IMR-90 (cell line): ENCODE data around the gene NDUFAF7. TPM values are rescaled to one million over a fixed set of nuclear protein-coding genes. Genes with fewer than 3 reads are reported as not detected.

Source experiments
- ATAC-seq: fragments of 200-7000 bp; cut with Tn5 transposase; 2 replicates; pipeline ENCODE4 v1.9.1; 2020; ENCODE audit warnings: low read depth, mild to moderate bottlenecking, moderate library complexity
- BruUV-seq: library from RNA; stranded (reverse); fragments of 400-500 nt; replicated peaks from 2 replicates; lab custom pipeline; 2021; lab: Mats Ljungman, UMichigan
- CTCF ChIA-PET: fragments of 300-600 bp; formaldehyde crosslinking; extraction: SDS; loops from one replicate; lab custom pipeline; 2021; ENCODE audit warnings: antibody characterized with exemption; lab: Yijun Ruan, JAX
- POLR2A ChIA-PET: fragments of 300-600 bp; sonication (Branson Sonifier 250); formaldehyde crosslinking; loops from one replicate; lab custom pipeline; 2022; ENCODE audit warnings: antibody characterized with exemption; ENCODE audit not compliant: unreplicated experiment; lab: Charles Lee
- DNase-seq: peaks from one replicate; pipeline ENCODE4 v3.0.0; 2013
- H2AFZ ChIP-seq: replicated peaks from 2 replicates; pipeline ENCODE3; 2013; ENCODE audit warnings: low read length, mild to moderate bottlenecking; ENCODE audit not compliant: poor library complexity
- H2AK5ac ChIP-seq: 2 replicates; pipeline ENCODE4 v1.6.1; 2013; ENCODE audit warnings: low read depth, low read length, inconsistent platforms
- H2AK9ac ChIP-seq: replicated peaks from 2 replicates; pipeline ENCODE3; 2013; ENCODE audit warnings: mild to moderate bottlenecking, low read depth, low read length, moderate library complexity; ENCODE audit not compliant: poor library complexity
- H2BK120ac ChIP-seq: 2 replicates; pipeline ENCODE4 v1.6.1; 2013; ENCODE audit warnings: low read depth, low read length, inconsistent platforms
- H2BK15ac ChIP-seq: 3 replicates; pipeline ENCODE4 v1.6.1; 2013; ENCODE audit warnings: low read depth, low read length, inconsistent platforms
- H2BK20ac ChIP-seq: 2 replicates; pipeline ENCODE4 v1.6.1; 2013; ENCODE audit warnings: low read depth, mild to moderate bottlenecking, inconsistent platforms, low read length, moderate library complexity
- H2BK5ac ChIP-seq: 2 replicates; pipeline ENCODE4 v1.6.1; 2013; ENCODE audit warnings: mild to moderate bottlenecking, low read depth, low read length, inconsistent platforms; ENCODE audit not compliant: poor library complexity, severe bottlenecking
- H3K14ac ChIP-seq: replicated peaks from 2 replicates; pipeline ENCODE4 v1.6.1; 2013; ENCODE audit warnings: low read depth, low read length, inconsistent platforms
- H3K18ac ChIP-seq: 2 replicates; pipeline ENCODE4 v1.6.1; 2013; ENCODE audit warnings: low read depth, low read length, control low read depth
- H3K23ac ChIP-seq: 2 replicates; pipeline ENCODE4 v1.6.1; 2013; ENCODE audit warnings: low read depth, low read length, inconsistent platforms
- H3K27ac ChIP-seq: 2 replicates; pipeline ENCODE4 v1.5.1; 2013; ENCODE audit warnings: mild to moderate bottlenecking, control low read depth, low read length; ENCODE audit not compliant: insufficient read depth
- H3K27me3 ChIP-seq: 2 replicates; pipeline ENCODE4 v1.6.1; 2013; ENCODE audit warnings: low read length; ENCODE audit not compliant: control insufficient read depth, insufficient read depth
- H3K36me3 ChIP-seq: 2 replicates; pipeline ENCODE4 v1.6.1; 2013; ENCODE audit warnings: low read length, mixed read lengths; ENCODE audit not compliant: control insufficient read depth, insufficient read depth
- H3K4ac ChIP-seq: 2 replicates; pipeline ENCODE4 v1.6.1; 2013; ENCODE audit warnings: low read depth, low read length, inconsistent platforms
- H3K4me1 ChIP-seq: 2 replicates; pipeline ENCODE4 v1.6.1; 2013; ENCODE audit warnings: low read length, mixed read lengths; ENCODE audit not compliant: control insufficient read depth, insufficient read depth
- H3K4me2 ChIP-seq: 2 replicates; pipeline ENCODE4 v1.6.1; 2013; ENCODE audit warnings: low read depth, mild to moderate bottlenecking, control low read depth, low read length, moderate library complexity
- H3K4me3 ChIP-seq: 2 replicates; pipeline ENCODE4 v1.5.1; 2013; ENCODE audit warnings: low read depth, mild to moderate bottlenecking, control low read depth, low read length, moderate library complexity; ENCODE audit not compliant: insufficient read depth
- H3K56ac ChIP-seq: 2 replicates; pipeline ENCODE4 v1.6.1; 2013; ENCODE audit warnings: low read length, inconsistent platforms; ENCODE audit not compliant: insufficient read depth; ENCODE audit errors: extremely low read depth
- H3K79me1 ChIP-seq, 2 experiments: 2 replicates each; pipeline ENCODE4 v1.6.1; 2013; ENCODE audit warnings: low read length in 2 of 2, inconsistent platforms in 1 of 2, low read depth in 1 of 2
- H3K9ac ChIP-seq: 2 replicates; pipeline ENCODE4 v1.6.1; 2013; ENCODE audit warnings: low read depth, low read length, control low read depth
- H3K9me1 ChIP-seq: 2 replicates; pipeline ENCODE4 v1.6.1; 2013; ENCODE audit warnings: low read length, inconsistent platforms; ENCODE audit not compliant: insufficient read depth
- H3K9me3 ChIP-seq: 2 replicates; pipeline ENCODE4 v1.6.1; 2013; ENCODE audit warnings: low read length; ENCODE audit not compliant: control insufficient read depth, insufficient read depth
- H4K20me1 ChIP-seq: 2 replicates; pipeline ENCODE4 v1.6.1; 2013; ENCODE audit warnings: low read length, inconsistent platforms; ENCODE audit not compliant: insufficient read depth
- H4K5ac ChIP-seq: 2 replicates; pipeline ENCODE4 v1.6.1; 2013; ENCODE audit warnings: mild to moderate bottlenecking, low read depth, low read length, control low read depth
- H4K8ac ChIP-seq, 2 experiments: 2 replicates each; pipeline ENCODE4 v1.6.1; 2013; ENCODE audit warnings: low read depth in 2 of 2, low read length in 2 of 2, control low read depth in 1 of 2, inconsistent platforms in 1 of 2
- H4K91ac ChIP-seq: 2 replicates; pipeline ENCODE4 v1.6.1; 2013; ENCODE audit warnings: low read depth, low read length, inconsistent platforms; ENCODE audit not compliant: insufficient read depth
- BHLHE40 ChIP-seq: fragments of 150-350 bp; IDR thresholded peaks from 2 replicates; pipeline ENCODE4 v1.6.1; 2016; ENCODE audit warnings: mild to moderate bottlenecking, low read depth, low read length
- CEBPB ChIP-seq: IDR thresholded peaks from 2 replicates; pipeline ENCODE4 v1.6.1; 2012; ENCODE audit warnings: low read depth, low read length, improper control_type of control experiment
- CHD1 ChIP-seq: IDR thresholded peaks from 2 replicates; pipeline ENCODE4 v1.6.1; 2012; ENCODE audit warnings: low read depth, low read length, improper control_type of control experiment
- FOS ChIP-seq: fragments of 150-350 bp; IDR thresholded peaks from 2 replicates; pipeline ENCODE4 v1.6.1; 2016; ENCODE audit warnings: low read depth, low read length
- MAFK ChIP-seq: IDR thresholded peaks from 2 replicates; pipeline ENCODE4 v1.6.1; 2012; ENCODE audit warnings: low read depth, low read length, improper control_type of control experiment
- MAZ ChIP-seq: IDR thresholded peaks from 2 replicates; pipeline ENCODE4 v1.6.1; 2012; ENCODE audit warnings: low read depth, mild to moderate bottlenecking, low read length, improper control_type of control experiment, moderate library complexity, borderline replicate concordance
- MXI1 ChIP-seq: IDR thresholded peaks from 2 replicates; pipeline ENCODE4 v1.6.1; 2012; ENCODE audit warnings: low read depth, mild to moderate bottlenecking, low read length, moderate library complexity, borderline replicate concordance
- NFE2L2 ChIP-seq: fragments of 150-350 bp; IDR thresholded peaks from 2 replicates; pipeline ENCODE4 v1.6.1; 2016; ENCODE audit warnings: low read depth, mild to moderate bottlenecking, low read length
- POLR2A ChIP-seq: IDR thresholded peaks from 2 replicates; pipeline ENCODE4 v1.6.1; 2012; ENCODE audit warnings: mild to moderate bottlenecking, low read depth, low read length
- RAD21 ChIP-seq: IDR thresholded peaks from 2 replicates; pipeline ENCODE4 v1.6.1; 2012; ENCODE audit warnings: low read length, improper control_type of control experiment
- RCOR1 ChIP-seq: IDR thresholded peaks from 2 replicates; pipeline ENCODE4 v1.6.1; 2012; ENCODE audit warnings: mild to moderate bottlenecking, low read length, improper control_type of control experiment; ENCODE audit not compliant: insufficient replicate concordance
- RFX5 ChIP-seq: IDR thresholded peaks from 2 replicates; pipeline ENCODE4 v1.8.0; 2012; ENCODE audit warnings: low read depth, mild to moderate bottlenecking, low read length, moderate library complexity
- SMC3 ChIP-seq: fragments of 150-350 bp; IDR thresholded peaks from 2 replicates; pipeline ENCODE4 v1.6.1; 2016; ENCODE audit warnings: low read depth, mild to moderate bottlenecking, antibody characterized with exemption, low read length, moderate library complexity
- WGBS, 2 experiments: methylation state at CpG; one replicate each; pipeline versions ENCODE4 v1.1.5 to v1.1.7; 2013; ENCODE audit warnings: missing lambda C conversion rate in 2 of 2; ENCODE audit not compliant: insufficient read length in 1 of 2; ENCODE audit errors: extremely low coverage in 2 of 2; 5-methylcytosine and 5-hydroxymethylcytosine counted together
- dilution Hi-C: fragments of 300-500 bp; cut with HindIII; formaldehyde crosslinking; loops from one replicate; pipeline ENCODE4 v1.14.3; 2018; ENCODE audit warnings: low sequenced_read_pairs; ENCODE audit not compliant: unreplicated experiment
- in situ Hi-C: fragments of 300-500 bp; cut with MboI; formaldehyde crosslinking; loops from 3 replicates; pipeline ENCODE4 v1.14.3; 2019; ENCODE audit warnings: low sequenced_read_pairs, inconsistent platforms, mixed read lengths
- intact Hi-C: fragments of 100-400 bp; cut with micrococcal nuclease; formaldehyde crosslinking; loops from 2 replicates; pipeline ENCODE4 v1.10.0; 2022
- polyA plus RNA-seq, 3 experiments: library from polyadenylated mRNA; depleted of rRNA; stranded (reverse); fragments of >200 nt; gene quantifications; 2 replicates each; pipeline ENCODE4 v1.2.3, GENCODE V29; 2012; ENCODE audit warnings: low replicate concordance in 1 of 3
- total RNA-seq: library from RNA; depleted of rRNA; stranded (reverse); fragments of >200 nt; gene quantifications from 2 replicates; pipeline ENCODE4 v1.2.3, GENCODE V29; 2012
- TF ChIP-seq, protein P1 (sequence below): fragments of 150-350 bp; IDR thresholded peaks from 2 replicates; pipeline ENCODE4 v1.6.1; 2017; ENCODE audit warnings: mild to moderate bottlenecking, antibody characterized with exemption, low read length, low read depth
- TF ChIP-seq, protein P2 (sequence below): fragments of 150-350 bp; IDR thresholded peaks from 2 replicates; pipeline ENCODE4 v1.6.1; 2016; ENCODE audit warnings: low read depth, mild to moderate bottlenecking, low read length, moderate library complexity, borderline replicate concordance
- TF ChIP-seq, protein P3 (sequence below): conservative IDR thresholded peaks from 2 replicates; pipeline ENCODE4 v1.5.1; 2012; ENCODE audit warnings: mild to moderate bottlenecking, low read depth, low read length, improper control_type of control experiment

The NDUFAF7 gene
- total and polyA plus RNA-seq, 2 of the 4 experiments (the other 2 are of a cell fraction): 9.9 to 17.4 TPM

DNA sequence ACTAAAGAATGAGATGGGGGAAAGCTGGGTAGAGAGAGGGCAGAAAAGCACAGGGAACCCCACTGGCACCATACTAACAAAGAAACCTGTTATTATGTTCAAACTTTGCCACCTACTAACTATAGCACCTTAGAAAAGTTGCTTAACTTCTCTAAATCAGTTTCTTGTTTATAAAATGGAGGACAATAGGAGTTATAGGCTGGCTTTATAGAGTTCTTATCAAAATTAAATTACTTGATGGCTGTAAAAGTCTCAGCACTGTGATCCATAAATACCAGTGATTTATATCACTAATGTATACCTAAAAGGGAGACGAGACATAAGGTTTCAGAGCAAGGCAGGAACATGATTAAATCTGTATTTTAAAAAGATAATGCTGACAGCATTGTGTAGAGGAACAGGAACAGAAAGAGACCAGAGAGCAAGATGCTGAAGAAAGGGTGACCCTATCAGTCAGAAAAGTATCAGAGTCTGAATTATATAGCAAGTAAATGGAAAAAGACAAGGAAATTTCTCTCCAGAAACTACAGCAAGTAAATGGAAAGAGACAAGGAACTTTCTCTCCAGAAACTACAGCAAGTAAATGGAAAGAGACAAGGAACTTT lies 64.1 kb downstream of the NDUFAF7 start:
- Histone ChIP-seq H3K4ac (no peak overlapping the region), H3K9me3 (no peaks in the 10 kb centered on the region), H2AK9ac (no peak overlapping the region), H3K4me1 (peaks cover 6% of the 10 kb centered on the region; the same call in 1 of the 2 replicates), H4K8ac (no peak overlapping the region), H2AFZ (no peak overlapping the region), H3K9me1 (0 out of 2 replicates have a peak, but pooled peaks cover 2% of the 10 kb centered on the region), H3K27me3 (no peaks in the 10 kb centered on the region), H3K27ac (no peak overlapping the region), H3K4me3 (no peak overlapping the region), H2AK5ac (no peak overlapping the region), H2BK20ac (no peak overlapping the region), H2BK15ac (no peak overlapping the region), H3K9ac (no peak overlapping the region), H2BK120ac (no peak overlapping the region), H2BK5ac (no peak overlapping the region), H3K14ac (no peak overlapping the region), H3K56ac (no peak overlapping the region), H4K5ac (no peak overlapping the region), H3K4me2 (no peak overlapping the region), H3K23ac (no peak overlapping the region), H3K18ac (no peak overlapping the region), H3K79me1 (peaks cover 36 to 54% of the 10 kb centered on the region in 2 experiments), H3K36me3 (peaks cover 2% of the 10 kb centered on the region), H4K20me1 (peaks cover 3% of the 10 kb centered on the region; the same call in 1 of the 2 replicates), H4K91ac (no peak overlapping the region)
- in situ Hi-C loops: no loop called here
- no CpG with 5 or more reads among the region's 1 CpG for WGBS, 2 experiments
- dilution Hi-C loops: no loop called here
- ATAC-seq (no peak), DNase-seq (no peak)
- TF ChIP-seq CEBPB: no peak
- TF ChIP-seq NFE2L2: no peak
- TF ChIP-seq MAZ: no peak
- TF ChIP-seq MXI1: no peak
- TF ChIP-seq SMC3: no peak
- TF ChIP-seq RFX5: no peak
- no peak for TF ChIP-seq POLR2A
- no peak for TF ChIP-seq FOS
- TF ChIP-seq, protein P1, sequence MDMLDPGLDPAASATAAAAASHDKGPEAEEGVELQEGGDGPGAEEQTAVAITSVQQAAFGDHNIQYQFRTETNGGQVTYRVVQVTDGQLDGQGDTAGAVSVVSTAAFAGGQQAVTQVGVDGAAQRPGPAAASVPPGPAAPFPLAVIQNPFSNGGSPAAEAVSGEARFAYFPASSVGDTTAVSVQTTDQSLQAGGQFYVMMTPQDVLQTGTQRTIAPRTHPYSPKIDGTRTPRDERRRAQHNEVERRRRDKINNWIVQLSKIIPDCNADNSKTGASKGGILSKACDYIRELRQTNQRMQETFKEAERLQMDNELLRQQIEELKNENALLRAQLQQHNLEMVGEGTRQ: no peak
- TF ChIP-seq, protein P2, sequence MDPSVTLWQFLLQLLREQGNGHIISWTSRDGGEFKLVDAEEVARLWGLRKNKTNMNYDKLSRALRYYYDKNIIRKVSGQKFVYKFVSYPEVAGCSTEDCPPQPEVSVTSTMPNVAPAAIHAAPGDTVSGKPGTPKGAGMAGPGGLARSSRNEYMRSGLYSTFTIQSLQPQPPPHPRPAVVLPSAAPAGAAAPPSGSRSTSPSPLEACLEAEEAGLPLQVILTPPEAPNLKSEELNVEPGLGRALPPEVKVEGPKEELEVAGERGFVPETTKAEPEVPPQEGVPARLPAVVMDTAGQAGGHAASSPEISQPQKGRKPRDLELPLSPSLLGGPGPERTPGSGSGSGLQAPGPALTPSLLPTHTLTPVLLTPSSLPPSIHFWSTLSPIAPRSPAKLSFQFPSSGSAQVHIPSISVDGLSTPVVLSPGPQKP: no peak
- TF ChIP-seq CHD1: no peak
- no peak for TF ChIP-seq RAD21
- TF ChIP-seq MAFK: no peak
- TF ChIP-seq BHLHE40: no peak
- TF ChIP-seq, protein P3, sequence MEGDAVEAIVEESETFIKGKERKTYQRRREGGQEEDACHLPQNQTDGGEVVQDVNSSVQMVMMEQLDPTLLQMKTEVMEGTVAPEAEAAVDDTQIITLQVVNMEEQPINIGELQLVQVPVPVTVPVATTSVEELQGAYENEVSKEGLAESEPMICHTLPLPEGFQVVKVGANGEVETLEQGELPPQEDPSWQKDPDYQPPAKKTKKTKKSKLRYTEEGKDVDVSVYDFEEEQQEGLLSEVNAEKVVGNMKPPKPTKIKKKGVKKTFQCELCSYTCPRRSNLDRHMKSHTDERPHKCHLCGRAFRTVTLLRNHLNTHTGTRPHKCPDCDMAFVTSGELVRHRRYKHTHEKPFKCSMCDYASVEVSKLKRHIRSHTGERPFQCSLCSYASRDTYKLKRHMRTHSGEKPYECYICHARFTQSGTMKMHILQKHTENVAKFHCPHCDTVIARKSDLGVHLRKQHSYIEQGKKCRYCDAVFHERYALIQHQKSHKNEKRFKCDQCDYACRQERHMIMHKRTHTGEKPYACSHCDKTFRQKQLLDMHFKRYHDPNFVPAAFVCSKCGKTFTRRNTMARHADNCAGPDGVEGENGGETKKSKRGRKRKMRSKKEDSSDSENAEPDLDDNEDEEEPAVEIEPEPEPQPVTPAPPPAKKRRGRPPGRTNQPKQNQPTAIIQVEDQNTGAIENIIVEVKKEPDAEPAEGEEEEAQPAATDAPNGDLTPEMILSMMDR: no peak
- no peak for TF ChIP-seq RCOR1
- intact Hi-C loops: no loop called here
- BruUV-seq: no TSS peak
- CTCF ChIA-PET: no interaction called here
- POLR2A ChIA-PET: no interaction called here
